LNCaP clone FGC (cell line): Measurements from ENCODE around the gene SNAPC3.

ENCODE experiments used
- DNase-seq: peaks from one replicate; pipeline ENCODE4 v3.0.0-alpha.2; 2011; ENCODE audit warnings: low read depth
- H3K4me3 ChIP-seq: 2 replicates; pipeline ENCODE4 v1.5.1; 2011; ENCODE audit warnings: mild to moderate bottlenecking, low read depth, low read length, control low read depth
- CTCF ChIP-seq: IDR thresholded peaks from 2 replicates; pipeline ENCODE4 v1.5.1; 2012; ENCODE audit warnings: mild to moderate bottlenecking; ENCODE audit not compliant: control insufficient read depth, insufficient read depth; ENCODE audit errors: extremely low read depth

Gene SNAPC3

GRCh38 chr9:15491950-15492349 lies 69.3 kb downstream of the SNAPC3 start:
- no peak for TF ChIP-seq CTCF
- DNase-seq: no peak
- H3K4me3 ChIP-seq: no peak overlapping the region

GRCh38 chr9:15492485-15493150 lies 69.9 kb downstream of the SNAPC3 start:
- DNase-seq: no peak
- H3K4me3 ChIP-seq: no peak overlapping the region
- no peak for TF ChIP-seq CTCF

DNA sequence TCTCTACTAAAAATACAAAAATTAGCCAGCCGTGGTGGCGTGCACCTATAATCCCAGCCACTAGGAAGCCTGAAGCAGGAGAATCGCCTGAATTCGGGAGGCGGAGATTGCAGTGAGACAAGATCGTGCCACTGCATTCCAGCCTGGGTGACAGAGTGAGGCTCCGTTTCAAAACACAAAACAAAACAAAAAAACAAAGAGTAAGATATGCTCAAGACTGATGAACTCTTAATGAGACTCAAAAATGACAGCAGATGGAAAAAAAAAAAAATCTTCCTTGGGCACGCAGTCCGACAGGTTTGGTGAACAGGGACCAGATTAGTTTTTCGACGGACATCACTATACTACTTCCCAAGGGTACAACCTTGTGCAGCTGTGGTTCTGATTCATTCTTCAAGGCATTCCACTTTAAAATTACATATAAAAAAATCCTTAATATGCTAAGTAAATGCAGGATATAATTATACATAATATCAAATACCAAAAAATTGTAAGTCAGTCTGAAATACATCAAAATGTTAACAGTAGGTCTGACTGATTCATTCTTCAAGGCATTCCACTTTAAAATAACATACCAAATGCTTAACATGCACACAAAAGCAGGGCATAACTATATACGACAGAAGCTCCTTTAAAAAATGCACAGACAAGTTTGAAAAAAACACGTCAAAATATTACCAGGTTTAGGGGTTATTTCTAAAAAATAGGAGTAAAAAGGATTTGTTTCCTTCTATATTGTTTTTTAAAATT lies 75.7 kb downstream of the SNAPC3 start:
- TF ChIP-seq CTCF: no peak
- no peak overlapping the region for H3K4me3 ChIP-seq
- no peak for DNase-seq

DNA sequence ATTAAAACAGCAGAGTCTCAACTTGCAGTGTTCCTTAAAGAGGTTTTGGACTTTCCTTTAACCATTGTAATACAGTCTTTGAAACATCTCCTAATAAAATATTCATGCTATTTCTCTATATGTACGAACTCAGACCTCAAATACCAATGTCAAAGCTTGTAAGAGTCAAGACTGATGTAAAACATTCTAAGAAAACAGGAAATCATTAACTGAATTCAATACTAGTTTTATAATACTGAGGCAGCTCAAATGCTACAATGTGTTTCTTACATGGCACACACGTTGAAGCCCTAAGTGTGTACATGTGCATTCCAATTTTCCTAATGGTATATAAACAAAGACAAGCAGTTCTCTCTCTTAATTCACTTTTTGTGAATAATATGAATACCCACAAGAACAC lies 76.5 kb downstream of the SNAPC3 start:
- TF ChIP-seq CTCF: no peak
- no peak for DNase-seq
- H3K4me3 ChIP-seq: no peak overlapping the region

GRCh38 chr9:15501179-15501578 lies 78.5 kb downstream of the SNAPC3 start:
- no peak overlapping the region for H3K4me3 ChIP-seq
- no peak for TF ChIP-seq CTCF
- DNase-seq: peak; percentile 35

DNA sequence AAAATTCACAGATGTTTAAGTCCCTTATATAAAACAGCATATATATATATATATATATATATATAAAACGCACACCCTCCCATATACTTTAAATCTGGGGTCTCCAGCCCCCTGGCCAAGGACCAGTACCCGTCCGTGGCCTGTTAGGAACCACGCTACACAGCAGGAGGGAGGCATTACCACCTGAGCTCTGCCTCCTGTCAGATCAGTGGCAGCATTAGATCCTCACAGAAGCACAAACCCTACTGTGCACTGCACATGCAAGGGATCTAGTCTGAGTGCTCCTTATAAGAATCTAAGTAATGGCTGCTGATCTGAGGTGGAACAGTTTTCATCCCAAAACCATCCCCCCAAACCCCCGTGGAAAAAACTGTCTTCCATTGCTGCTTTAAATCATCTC lies 79.1 kb downstream of the SNAPC3 start:
- no peak for DNase-seq
- TF ChIP-seq CTCF: no peak
- no peak overlapping the region for H3K4me3 ChIP-seq
